HAP-1 (cell line): ENCODE data around the gene ACADVL.
"Not testable (repeated sequence)": the region's sequence is repeated elsewhere in the genome, so short reads cannot be mapped to it uniquely, and the experiment has no call there.

ENCODE experiments used
- DNase-seq, 2 experiments: peaks; one replicate each; pipeline ENCODE4 v3.0.0-alpha.2; 2016 to 2020; ENCODE audit warnings: low spot score in 2 of 2
- H3K27me3 ChIP-seq: fragments of 250-450 bp; sonication (Bioruptor Pico); 2 replicates; pipeline ENCODE4 v1.5.1; 2020; ENCODE audit warnings: low read depth, mild to moderate bottlenecking, moderate library complexity
- H3K36me3 ChIP-seq: fragments of 250-450 bp; sonication (Bioruptor Pico); replicated peaks from 2 replicates; pipeline ENCODE4 v1.5.1; 2020; ENCODE audit warnings: mild to moderate bottlenecking
- H3K4me1 ChIP-seq: fragments of 250-450 bp; sonication (Bioruptor Pico); 2 replicates; pipeline ENCODE4 v1.5.1; 2020; ENCODE audit warnings: mild to moderate bottlenecking
- H3K4me3 ChIP-seq: fragments of 250-450 bp; sonication (Bioruptor Pico); 2 replicates; pipeline ENCODE4 v1.5.1; 2020; ENCODE audit warnings: mild to moderate bottlenecking, moderate library complexity
- H3K9me3 ChIP-seq: fragments of 250-450 bp; sonication (Bioruptor Pico); 2 replicates; pipeline ENCODE4 v1.5.1; 2020; ENCODE audit warnings: mild to moderate bottlenecking, moderate library complexity
- in situ Hi-C: fragments of 300-500 bp; cut with MboI; formaldehyde crosslinking; loops from 3 replicates; pipeline ENCODE4 v1.14.3; 2020; ENCODE audit warnings: low sequenced_read_pairs, inconsistent platforms, mixed read lengths

Gene ACADVL

DNA sequence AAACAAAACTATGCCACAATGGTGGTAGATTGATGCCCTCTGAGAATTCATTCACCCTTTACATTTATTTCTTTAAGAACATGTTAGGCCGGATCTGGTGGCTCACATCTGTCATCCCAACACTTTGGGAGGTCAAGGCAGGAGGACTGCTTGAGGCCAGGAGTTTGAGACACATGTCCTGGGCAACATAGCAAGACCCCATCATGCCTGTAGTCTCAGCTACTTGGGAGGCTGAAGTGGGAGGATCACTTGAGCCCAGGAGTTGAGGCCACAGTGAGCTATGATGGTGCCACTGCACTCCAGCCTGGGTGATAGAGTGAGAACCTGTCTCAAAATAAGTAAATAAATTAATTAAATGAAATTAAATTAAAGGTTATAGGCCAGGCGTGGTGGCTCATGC is 37.6 kb upstream of the ACADVL start:
- in situ Hi-C loops = loop anchor here (10.0 kb wide), 1 partner anchor 137 kb away; the partner anchor contains the start of gene SLC16A11
- H3K4me1 ChIP-seq, H3K9me3 ChIP-seq, H3K4me3 ChIP-seq, H3K27me3 ChIP-seq, H3K36me3 ChIP-seq, DNase-seq: not testable (repeated sequence)

DNA sequence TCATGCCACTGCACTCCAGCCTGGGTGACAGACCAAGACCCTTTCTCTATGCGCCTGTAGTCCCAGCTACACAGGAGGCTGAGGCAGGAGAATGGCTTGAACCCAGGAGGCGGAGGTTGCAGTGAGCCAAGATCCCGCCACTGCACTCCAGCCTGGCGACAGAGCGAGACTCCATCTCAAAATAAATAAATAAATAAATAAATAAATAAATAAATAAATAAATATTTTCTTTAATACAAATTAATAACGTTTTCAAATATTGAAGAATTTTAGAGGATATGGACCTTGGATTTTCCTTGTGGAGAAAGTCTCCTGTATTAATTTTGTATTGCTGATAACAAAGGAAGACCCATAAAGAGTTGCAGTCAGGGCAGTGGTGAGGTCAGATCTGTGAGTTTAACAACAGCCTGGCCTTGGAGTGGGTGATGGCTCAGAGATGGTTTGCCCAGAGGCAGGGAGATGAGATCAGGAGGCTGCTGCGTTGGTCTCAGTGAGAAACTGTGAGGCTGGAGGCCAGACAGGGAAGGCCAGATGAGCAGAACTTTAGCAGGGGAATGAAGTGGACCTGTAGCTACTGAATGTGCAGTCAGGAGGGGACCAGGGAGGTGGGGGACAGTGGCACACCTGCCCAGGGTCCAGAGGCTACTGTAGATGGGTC is 36.2 kb upstream of the ACADVL start:
- H3K4me1 ChIP-seq = no peaks in the 10 kb centered on the region
- no peak for DNase-seq
- H3K27me3 ChIP-seq = no peaks in the 10 kb centered on the region
- in situ Hi-C loops = loop anchor here (10.0 kb wide), 1 partner anchor 139 kb away; the partner anchor contains the start of gene SLC16A11
- H3K36me3 ChIP-seq = no peaks in the 10 kb centered on the region
- H3K4me3 ChIP-seq = no peak overlapping the region
- no peaks in the 10 kb centered on the region for H3K9me3 ChIP-seq

DNA sequence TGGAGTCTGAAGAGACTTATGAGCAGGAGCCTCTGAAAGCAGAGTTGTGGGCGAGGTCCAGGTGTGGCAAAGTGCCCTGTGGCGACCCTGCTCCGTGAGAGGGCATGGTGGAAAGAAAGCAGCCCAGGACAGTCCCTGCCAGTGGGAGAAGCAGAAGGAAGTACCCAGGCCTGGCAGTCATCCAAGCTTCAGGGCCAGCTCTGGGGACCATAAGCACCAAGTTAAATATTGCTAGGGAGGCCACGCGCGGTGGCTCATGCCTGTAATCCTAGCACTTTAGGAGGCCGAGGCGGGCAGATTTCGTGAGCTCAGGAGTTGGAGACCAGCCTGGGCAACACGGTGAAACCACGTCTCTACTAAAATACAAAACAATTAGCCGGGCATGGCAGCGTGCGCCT is 35.6 kb upstream of the ACADVL start:
- Histone ChIP-seq H3K36me3 (no peaks in the 10 kb centered on the region), H3K4me3 (no peak overlapping the region), H3K9me3 (no peaks in the 10 kb centered on the region), H3K27me3 (no peaks in the 10 kb centered on the region), H3K4me1 (no peaks in the 10 kb centered on the region)
- DNase-seq = no peak
- in situ Hi-C loops = loop anchor here (10.0 kb wide), 1 partner anchor 139 kb away; the partner anchor contains the start of gene SLC16A11

DNA sequence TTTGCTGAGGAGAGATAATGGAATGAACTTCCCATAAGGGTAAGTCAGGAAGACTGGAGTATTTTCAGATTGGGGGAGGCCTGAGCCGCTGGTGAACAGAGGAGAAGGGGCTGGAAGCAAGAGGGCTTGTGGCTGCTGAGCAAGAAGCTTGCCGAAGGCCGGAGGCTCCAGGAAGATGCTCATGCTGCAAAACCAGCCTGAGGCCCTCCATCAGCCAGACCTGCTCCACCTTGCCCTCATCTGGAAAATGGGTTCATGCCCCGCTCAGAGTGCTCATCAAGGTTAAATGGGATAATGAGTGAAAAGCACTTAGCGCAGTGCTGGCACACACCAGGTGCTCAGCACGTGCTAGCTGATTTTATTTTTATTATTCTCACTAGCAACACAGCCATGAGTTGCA is 35.1 kb upstream of the ACADVL start:
- no peaks in the 10 kb centered on the region for H3K36me3 ChIP-seq
- no peaks in the 10 kb centered on the region for H3K9me3 ChIP-seq
- in situ Hi-C loops = loop anchor here (10.0 kb wide), 1 partner anchor 140 kb away; the partner anchor contains the start of gene SLC16A11

DNA sequence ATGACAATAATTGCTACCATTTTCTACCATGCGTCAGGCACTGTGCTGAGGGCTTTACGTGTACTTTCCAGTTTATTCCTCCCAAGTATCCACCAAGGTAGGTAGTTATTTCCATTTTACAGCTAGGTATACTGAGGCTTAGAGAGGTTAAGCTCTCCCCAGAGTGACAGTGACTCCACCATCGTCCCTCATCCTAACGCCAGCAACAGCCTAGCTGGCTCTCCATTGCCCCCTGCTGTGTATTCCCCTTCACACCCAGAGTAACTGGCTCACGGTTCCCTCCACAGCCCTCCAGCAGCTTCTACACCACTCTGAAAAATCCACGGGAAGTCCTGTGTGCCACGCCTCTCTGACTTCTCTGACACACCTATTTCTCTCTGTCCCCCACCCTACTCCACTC is 33.5 kb upstream of the ACADVL start:
- no peak overlapping the region for H3K4me3 ChIP-seq
- H3K9me3 ChIP-seq = no peaks in the 10 kb centered on the region
- in situ Hi-C loops = loop anchor here (10.0 kb wide), 1 partner anchor 141 kb away; the partner anchor contains the start of gene SLC16A11
- H3K36me3 ChIP-seq = no peaks in the 10 kb centered on the region
- H3K27me3 ChIP-seq = no peaks in the 10 kb centered on the region
- DNase-seq = peak in 1 of 2 experiments; percentile 38
- no peaks in the 10 kb centered on the region for H3K4me1 ChIP-seq

More for the DNA sequence above, 35.1 kb upstream of the ACADVL start:
- H3K4me1 ChIP-seq = no peaks in the 10 kb centered on the region
- no peaks in the 10 kb centered on the region for H3K27me3 ChIP-seq
- H3K4me3 ChIP-seq = no peak overlapping the region
- no peak for DNase-seq

DNA sequence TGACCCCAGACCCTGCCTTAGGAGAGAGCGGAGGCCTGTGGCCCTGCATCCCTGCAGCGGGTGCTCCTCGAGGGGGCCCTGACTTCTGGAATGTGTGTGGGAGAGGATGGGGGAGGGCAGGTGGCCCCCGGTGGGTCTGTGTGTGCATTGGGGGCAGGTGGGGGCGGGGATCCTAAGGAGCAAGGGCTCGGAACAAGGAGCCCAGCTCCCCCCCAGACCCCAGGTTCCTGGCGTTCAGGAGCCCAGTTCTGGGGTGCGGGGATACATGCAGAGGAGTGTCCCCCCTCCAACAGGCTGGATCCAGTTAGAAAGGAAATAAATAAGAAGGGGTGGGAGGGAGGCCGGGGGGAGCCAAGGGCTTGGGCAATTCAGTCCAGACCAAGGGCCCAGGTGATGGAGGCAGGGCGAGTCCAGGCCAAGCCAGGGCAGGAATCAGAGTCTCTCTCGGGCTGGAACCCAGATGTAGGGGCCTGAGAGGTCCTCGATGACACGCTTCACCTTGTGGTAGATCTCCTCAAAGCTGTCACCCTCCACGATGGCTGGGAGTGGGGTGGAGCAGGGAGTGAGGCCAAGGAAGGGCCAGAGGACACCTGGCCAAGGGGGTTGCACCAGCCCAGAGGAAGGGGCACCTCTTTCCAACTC is 29.3 kb upstream of the ACADVL start:
- Histone ChIP-seq H3K36me3 (no peaks in the 10 kb centered on the region), H3K4me3 (no peak overlapping the region), H3K9me3 (no peaks in the 10 kb centered on the region), H3K27me3 (no peaks in the 10 kb centered on the region), H3K4me1 (no peaks in the 10 kb centered on the region)
- in situ Hi-C loops = no loop called here
- DNase-seq = no peak

DNA sequence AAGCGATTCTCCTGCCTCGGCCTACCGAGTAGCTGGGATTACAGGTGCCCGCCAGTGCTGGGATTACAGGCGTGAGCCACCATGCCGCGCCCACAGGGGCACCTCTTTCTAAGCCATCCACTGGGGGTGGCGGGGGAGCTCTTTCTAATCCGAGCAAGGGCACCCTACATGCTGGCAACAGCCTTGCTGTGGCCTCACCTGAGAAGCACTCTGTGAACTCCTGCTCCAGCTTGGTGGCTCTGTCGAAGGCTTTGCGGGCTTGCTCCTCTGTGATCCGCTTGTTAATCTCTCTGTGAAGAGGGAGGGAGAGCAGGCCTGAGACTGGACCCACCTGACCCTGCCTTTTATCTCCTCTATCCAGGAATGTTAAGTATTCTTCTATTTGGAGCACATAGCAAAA is 28.7 kb upstream of the ACADVL start:
- in situ Hi-C loops = no loop called here
- H3K9me3 ChIP-seq = no peaks in the 10 kb centered on the region
- H3K4me1 ChIP-seq = no peaks in the 10 kb centered on the region
- no peak for DNase-seq
- H3K36me3 ChIP-seq = no peaks in the 10 kb centered on the region
- H3K4me3 ChIP-seq = no peak overlapping the region
- H3K27me3 ChIP-seq = no peaks in the 10 kb centered on the region

DNA sequence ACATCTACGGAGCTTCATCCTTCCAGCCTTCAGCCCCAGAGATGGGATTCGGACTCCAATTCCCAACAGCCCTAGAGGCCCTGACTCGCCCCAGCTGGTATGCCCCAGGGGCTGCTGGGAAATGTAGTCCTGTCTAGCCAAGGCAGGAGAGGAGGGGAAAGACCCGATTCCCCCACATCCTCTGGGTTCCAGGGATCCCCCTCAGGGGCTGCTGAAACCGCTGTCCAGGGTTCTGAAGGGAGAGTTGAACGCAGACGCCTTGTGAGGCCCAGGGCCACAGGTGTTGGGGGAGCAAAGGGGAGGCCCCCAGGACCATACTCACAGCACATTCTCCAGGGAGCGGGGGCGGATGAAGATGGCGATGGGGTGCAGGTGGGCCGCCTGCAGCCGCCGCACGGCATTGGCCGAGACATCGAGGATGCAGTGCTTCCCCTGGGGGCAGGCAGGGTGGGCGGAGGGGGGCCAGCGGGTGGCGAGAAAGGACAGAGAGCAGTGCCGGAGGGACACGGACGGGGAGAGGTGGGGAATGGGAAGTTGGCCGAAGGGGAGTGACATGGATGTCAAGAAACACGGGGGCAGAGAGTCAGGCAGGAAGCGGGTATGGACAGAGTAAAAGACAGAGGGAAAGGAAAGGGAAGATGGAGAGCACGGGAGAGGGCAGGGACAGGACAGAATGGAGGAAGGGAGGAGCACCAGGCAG is 28.0 kb upstream of the ACADVL start:
- DNase-seq = peak in 1 of 2 experiments; percentile 74
- H3K4me3 ChIP-seq = no peak overlapping the region
- in situ Hi-C loops = no loop called here
- H3K27me3 ChIP-seq = no peaks in the 10 kb centered on the region
- no peaks in the 10 kb centered on the region for H3K36me3 ChIP-seq
- no peaks in the 10 kb centered on the region for H3K4me1 ChIP-seq
- H3K9me3 ChIP-seq = no peaks in the 10 kb centered on the region

DNA sequence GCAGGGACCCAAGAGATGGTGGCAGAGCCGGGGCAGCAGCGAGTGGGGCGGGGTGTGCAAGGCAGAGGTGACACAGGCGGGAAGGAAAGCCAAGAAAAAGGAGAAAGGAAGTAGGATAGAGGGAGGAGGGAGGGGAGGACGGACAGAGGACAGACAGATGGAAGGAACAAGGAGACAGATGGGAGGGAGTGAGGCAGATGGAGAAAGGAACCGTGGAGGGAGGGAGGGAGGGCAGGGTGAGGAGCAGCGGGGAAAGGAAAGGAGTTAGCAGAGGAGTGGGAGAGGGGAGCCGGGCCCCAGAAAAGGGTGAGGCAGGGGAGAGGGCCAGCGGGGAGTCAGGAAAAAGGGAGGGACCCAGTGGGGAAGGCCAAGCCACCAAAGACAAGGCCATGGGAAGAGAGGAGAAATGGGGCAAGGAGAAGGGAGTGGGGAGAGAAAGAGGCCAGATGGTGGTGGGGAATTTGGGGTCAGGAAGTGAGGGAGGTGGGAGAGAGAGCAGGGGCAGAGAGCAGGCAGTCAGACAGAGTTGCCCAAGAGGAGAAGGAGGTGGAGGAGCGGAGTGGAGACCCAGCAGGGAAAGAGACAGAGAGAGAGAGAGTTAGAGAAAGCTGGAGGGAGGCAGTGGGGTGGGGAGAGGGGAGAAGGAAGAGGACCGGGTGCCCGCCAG is 27.3 kb upstream of the ACADVL start:
- no peaks in the 10 kb centered on the region for H3K27me3 ChIP-seq
- H3K9me3 ChIP-seq = no peaks in the 10 kb centered on the region
- no peaks in the 10 kb centered on the region for H3K36me3 ChIP-seq
- H3K4me3 ChIP-seq = no peak overlapping the region
- in situ Hi-C loops = no loop called here
- H3K4me1 ChIP-seq = no peaks in the 10 kb centered on the region
- no peak for DNase-seq

DNA sequence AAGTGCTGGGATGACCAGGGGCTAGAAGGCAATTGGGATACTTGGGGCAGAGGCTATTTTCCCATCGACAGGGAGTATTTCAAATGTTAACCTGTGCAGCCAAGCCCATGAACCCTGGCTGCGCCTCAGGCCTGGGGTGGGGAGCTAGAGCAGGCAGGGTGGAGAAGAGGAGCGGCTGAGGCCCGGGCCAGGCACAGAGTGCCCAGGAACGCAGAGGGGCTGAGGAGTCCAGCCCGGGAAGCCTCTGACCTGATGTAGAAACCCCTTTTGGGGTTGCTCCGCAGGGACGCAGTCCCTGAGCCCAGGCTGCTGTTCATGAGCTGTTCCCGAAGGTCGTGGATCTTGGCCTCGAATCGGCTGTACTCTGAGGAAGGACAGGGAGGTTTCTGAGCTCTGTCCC is 23.8 kb upstream of the ACADVL start:
- in situ Hi-C loops = no loop called here
- no peaks in the 10 kb centered on the region for H3K9me3 ChIP-seq
- H3K4me3 ChIP-seq = no peak overlapping the region
- no peaks in the 10 kb centered on the region for H3K36me3 ChIP-seq
- no peaks in the 10 kb centered on the region for H3K4me1 ChIP-seq
- no peak for DNase-seq
- H3K27me3 ChIP-seq = no peaks in the 10 kb centered on the region

DNA sequence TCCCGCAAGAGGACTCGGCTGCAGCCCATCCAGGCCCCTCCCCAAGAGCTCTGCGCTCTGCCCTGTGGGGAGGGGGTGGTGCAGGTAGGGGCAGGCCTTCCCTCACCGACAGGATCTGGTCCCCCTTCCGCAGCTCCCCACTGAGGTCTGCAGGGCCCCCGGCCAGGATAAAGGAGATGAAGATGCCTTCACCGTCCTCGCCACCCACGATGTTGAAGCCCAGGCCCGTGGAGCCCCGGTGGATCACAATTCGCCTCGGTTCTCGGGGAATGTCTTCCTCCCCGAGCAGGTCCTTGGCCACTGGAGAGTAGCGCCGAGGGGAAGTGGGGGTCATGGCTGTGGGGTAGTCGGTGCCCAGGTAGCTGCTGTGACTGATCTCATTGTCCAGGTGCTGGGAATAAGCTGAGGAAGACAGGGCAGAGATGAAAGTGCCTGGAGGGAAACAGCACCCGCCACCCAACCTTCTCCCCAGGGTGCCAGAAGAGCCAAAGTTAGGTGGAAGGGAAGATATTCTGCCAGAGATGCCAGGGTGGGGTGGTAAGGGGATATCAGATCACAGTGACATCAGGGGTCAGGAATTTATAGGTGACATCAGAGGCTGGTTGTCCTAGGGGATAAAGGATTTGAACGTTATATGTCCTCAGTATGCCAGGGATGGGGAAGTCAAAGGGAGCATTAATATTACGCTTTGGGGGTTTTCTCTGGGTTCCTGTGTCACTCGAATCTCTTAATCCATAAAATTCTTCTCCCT is 22.9 kb upstream of the ACADVL start:
- no peaks in the 10 kb centered on the region for H3K36me3 ChIP-seq
- H3K9me3 ChIP-seq = no peaks in the 10 kb centered on the region
- no peak for DNase-seq
- H3K4me3 ChIP-seq = no peak overlapping the region
- in situ Hi-C loops = no loop called here
- no peaks in the 10 kb centered on the region for H3K4me1 ChIP-seq
- no peaks in the 10 kb centered on the region for H3K27me3 ChIP-seq

DNA sequence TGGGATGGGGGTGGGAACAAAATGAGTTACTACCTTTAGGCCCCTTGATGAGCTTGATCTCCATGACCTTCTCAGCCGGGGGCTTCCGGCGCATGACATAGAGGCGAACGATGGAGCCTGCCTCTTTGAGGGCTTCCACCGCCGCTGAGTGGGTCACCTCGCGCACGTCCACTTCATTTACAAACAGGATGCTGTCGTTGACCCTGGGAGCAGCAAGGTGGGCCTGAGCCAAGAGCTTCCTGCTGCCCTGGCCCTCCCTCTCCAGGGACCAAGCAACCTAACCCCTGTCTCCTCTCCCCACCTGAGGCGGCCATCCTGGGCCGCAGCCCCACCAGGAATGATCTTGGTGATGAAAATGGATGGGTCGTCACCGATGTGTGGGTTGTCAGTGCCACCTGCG is 16.3 kb upstream of the ACADVL start:
- DNase-seq = no peak
- H3K27me3 ChIP-seq = no peaks in the 10 kb centered on the region
- no peak overlapping the region for H3K4me3 ChIP-seq
- H3K4me1 ChIP-seq = no peaks in the 10 kb centered on the region
- in situ Hi-C loops = no loop called here
- no peaks in the 10 kb centered on the region for H3K36me3 ChIP-seq
- no peaks in the 10 kb centered on the region for H3K9me3 ChIP-seq

DNA sequence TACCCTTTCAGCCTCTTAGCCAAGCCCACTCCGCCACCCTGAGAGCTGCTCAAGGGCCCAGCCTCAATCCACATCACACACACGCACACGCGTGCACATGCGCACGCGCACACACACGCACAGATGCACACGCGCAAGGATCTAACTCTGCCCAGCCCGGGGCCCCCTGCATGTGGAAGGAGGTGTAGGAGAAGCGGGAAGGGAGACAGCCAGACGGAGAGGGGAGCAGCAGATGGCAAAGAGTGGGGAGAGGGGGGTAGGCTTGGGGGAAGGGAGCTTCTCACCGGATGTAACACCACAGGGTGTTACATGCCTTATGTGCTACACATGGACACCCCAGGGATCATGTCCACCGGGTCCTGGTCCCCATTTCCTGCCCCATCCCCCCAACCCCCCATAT is 15.4 kb upstream of the ACADVL start:
- no peaks in the 10 kb centered on the region for H3K9me3 ChIP-seq
- in situ Hi-C loops = no loop called here
- no peaks in the 10 kb centered on the region for H3K36me3 ChIP-seq
- DNase-seq = no peak
- H3K4me3 ChIP-seq = no peak overlapping the region
- H3K27me3 ChIP-seq = no peaks in the 10 kb centered on the region
- no peaks in the 10 kb centered on the region for H3K4me1 ChIP-seq
